ENCODE measurements around the gene NUBPL. TPM values are rescaled to one million over a fixed set of nuclear protein-coding genes. Genes with fewer than 3 reads are reported as not detected.
"Not testable (repeated sequence)": the region's sequence is repeated elsewhere in the genome, so short reads cannot be mapped to it uniquely, and the experiment has no call there.

The NUBPL gene
- total RNA-seq, 1 donor from 2014 or later = 6.3 TPM

DNA sequence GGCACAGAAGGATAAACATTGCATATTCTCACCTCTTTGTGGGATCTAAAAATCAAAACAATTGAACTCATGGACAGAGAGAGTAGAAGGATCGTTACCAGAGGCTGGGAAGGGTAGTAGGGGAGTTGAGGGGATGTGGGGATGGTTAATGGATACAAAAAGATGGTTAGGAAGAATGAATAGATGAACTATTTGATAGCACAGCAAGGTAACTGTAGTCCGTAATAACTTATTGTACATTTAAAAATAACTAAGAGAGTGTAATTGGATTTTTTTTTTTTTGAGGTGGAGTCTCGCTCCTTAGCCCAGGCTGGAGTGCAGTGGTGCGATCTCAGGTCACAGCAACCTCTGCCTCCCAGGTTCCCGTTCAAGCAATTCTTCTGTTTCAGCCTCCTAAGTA lies 52.0 kb downstream of the NUBPL start:
- no peak overlapping the region for H3K4me3 ChIP-seq (ENCODE audit: low read depth, low read length)
- TF ChIP-seq, protein P1, sequence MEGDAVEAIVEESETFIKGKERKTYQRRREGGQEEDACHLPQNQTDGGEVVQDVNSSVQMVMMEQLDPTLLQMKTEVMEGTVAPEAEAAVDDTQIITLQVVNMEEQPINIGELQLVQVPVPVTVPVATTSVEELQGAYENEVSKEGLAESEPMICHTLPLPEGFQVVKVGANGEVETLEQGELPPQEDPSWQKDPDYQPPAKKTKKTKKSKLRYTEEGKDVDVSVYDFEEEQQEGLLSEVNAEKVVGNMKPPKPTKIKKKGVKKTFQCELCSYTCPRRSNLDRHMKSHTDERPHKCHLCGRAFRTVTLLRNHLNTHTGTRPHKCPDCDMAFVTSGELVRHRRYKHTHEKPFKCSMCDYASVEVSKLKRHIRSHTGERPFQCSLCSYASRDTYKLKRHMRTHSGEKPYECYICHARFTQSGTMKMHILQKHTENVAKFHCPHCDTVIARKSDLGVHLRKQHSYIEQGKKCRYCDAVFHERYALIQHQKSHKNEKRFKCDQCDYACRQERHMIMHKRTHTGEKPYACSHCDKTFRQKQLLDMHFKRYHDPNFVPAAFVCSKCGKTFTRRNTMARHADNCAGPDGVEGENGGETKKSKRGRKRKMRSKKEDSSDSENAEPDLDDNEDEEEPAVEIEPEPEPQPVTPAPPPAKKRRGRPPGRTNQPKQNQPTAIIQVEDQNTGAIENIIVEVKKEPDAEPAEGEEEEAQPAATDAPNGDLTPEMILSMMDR (conservative IDR thresholded peaks at IDR 0.05; ENCODE audit: low read depth, low read length) = no peak

GRCh38 chr14:31618884-31619283 lies 57.7 kb downstream of the NUBPL start:
- not testable (repeated sequence) for DNase-seq (ENCODE audit: low read depth); H3K4me3 ChIP-seq (ENCODE audit: low read depth, low read length)

More for the DNA sequence above, 52.0 kb downstream of the NUBPL start:
- no peak for DNase-seq (ENCODE audit: low read depth)

- DNase-seq (ENCODE audit: low read depth) = no peak
- TF ChIP-seq, protein P1 (conservative IDR thresholded peaks at IDR 0.05; ENCODE audit: low read depth, low read length) = no peak
- no peak overlapping the region for H3K4me3 ChIP-seq (ENCODE audit: low read depth, low read length)
Measured at GRCh38 chr14:31619440-31619839, 58.2 kb downstream of the NUBPL start.

- DNase-seq (ENCODE audit: low read depth); H3K4me3 ChIP-seq (ENCODE audit: low read depth, low read length): not testable (repeated sequence)
Measured at GRCh38 chr14:31620898-31621297, 59.7 kb downstream of the NUBPL start.

DNA sequence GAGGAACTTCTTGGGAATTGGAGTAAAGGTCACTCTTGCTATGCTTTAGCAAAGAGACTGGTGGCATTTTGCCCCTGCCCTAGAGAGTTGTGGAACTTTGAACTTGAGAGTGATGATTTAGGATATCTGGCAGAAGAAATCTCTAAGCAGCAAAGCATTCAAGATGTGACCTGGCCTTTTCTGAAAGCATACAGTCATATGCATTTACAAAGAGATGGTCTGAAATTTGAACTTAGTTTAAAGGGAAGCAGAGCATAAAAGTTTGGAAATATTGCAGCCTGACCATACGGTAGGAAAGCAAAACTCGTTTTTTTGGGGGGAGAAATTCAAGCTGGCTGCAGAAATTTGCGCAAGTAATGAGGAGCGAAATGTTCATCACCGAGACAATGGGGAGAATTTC lies 60.9 kb downstream of the NUBPL start:
- no peak overlapping the region for H3K4me3 ChIP-seq (ENCODE audit: low read depth, low read length)
- TF ChIP-seq, protein P1 (conservative IDR thresholded peaks at IDR 0.05; ENCODE audit: low read depth, low read length) = no peak
- no peak for DNase-seq (ENCODE audit: low read depth)

- not testable (repeated sequence) for DNase-seq (ENCODE audit: low read depth); H3K4me3 ChIP-seq (ENCODE audit: low read depth, low read length)
Measured at GRCh38 chr14:31652900-31653299, 91.7 kb downstream of the NUBPL start.

DNA sequence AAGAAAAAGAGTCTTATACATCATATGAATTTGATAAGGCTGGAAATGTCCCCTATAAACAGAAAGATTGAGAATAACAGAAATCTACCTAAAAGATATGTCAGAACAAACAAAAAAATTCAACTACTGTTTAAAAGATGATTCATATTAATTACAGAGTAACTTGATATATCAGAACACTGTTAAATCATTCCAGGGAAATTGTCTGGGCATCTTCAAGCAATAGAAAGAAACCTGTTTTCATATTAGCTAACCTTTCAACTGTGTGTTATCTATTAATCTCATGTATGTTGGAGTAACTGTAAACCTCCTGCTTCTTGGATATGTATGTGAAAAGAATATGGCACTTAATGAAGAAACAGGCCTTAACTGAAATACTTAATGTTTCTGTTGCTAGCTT lies 96.7 kb downstream of the NUBPL start:
- TF ChIP-seq, protein P1 (conservative IDR thresholded peaks at IDR 0.05; ENCODE audit: low read depth, low read length) = no peak
- H3K4me3 ChIP-seq (ENCODE audit: low read depth, low read length) = no peak overlapping the region
- no peak for DNase-seq (ENCODE audit: low read depth)

DNA sequence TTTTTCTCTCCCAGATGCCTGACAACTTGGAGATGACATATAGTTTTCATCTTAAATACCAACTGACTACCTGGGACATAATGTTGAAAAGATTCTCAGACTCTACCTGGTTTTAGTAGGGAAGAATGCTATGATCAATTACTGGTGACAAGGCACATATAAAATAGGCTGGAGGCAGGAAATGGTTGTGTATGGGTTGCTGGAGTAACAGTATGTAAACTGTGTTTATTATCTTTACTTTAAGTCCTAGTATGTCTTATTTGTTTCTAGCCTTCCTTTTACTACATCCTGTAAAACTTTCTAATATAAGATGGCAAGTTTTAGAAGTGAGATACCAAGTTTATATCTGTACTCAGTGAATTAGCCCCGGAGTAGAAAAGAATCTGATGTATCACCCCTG lies 98.1 kb downstream of the NUBPL start:
- no peak overlapping the region for H3K4me3 ChIP-seq (ENCODE audit: low read depth, low read length)
- DNase-seq (ENCODE audit: low read depth) = no peak
- TF ChIP-seq, protein P1 (conservative IDR thresholded peaks at IDR 0.05; ENCODE audit: low read depth, low read length) = no peak

GRCh38 chr14:31660191-31660590 lies 99.0 kb downstream of the NUBPL start:
- no peak overlapping the region for H3K4me3 ChIP-seq (ENCODE audit: low read depth, low read length)
- no peak for DNase-seq (ENCODE audit: low read depth)
- TF ChIP-seq, protein P1 (conservative IDR thresholded peaks at IDR 0.05; ENCODE audit: low read depth, low read length) = no peak

Measured in epithelial cell of proximal tubule (primary cell).